ENCODE measurements around the gene PKMYT1.

Gene PKMYT1

GRCh38 chr16:2980227-2981176 lies at the start of gene PKMYT1:
Gene PKMYT1, minus strand, starts transcription at chr16:2980446. Its CDS starts 789 bp downstream, at chr16:2979657.
- TF ChIP-seq GATA2 (IDR thresholded peaks at IDR 0.05; ENCODE audit: low read depth, low read length) (no peak), GATA3 (IDR thresholded peaks at IDR 0.05; ENCODE audit: low read depth, low read length) (no peak)

- TF ChIP-seq GATA3 (IDR thresholded peaks at IDR 0.05; ENCODE audit: low read depth, low read length), result no peak
- no peak for TF ChIP-seq GATA2 (IDR thresholded peaks at IDR 0.05; ENCODE audit: low read depth, low read length)
Measured at GRCh38 chr16:3029491-3030221, 49.4 kb upstream of the PKMYT1 start.

- TF ChIP-seq GATA3 (IDR thresholded peaks at IDR 0.05; ENCODE audit: low read depth, low read length) (no peak), GATA2 (IDR thresholded peaks at IDR 0.05; ENCODE audit: low read depth, low read length) (no peak)
Measured at GRCh38 chr16:3028716-3029319, 48.6 kb upstream of the PKMYT1 start.

- TF ChIP-seq GATA3 (IDR thresholded peaks at IDR 0.05; ENCODE audit: low read depth, low read length), result no peak
- TF ChIP-seq GATA2 (IDR thresholded peaks at IDR 0.05; ENCODE audit: low read depth, low read length), result no peak
Measured at GRCh38 chr16:3027983-3028715, 47.9 kb upstream of the PKMYT1 start.

- TF ChIP-seq GATA2 (IDR thresholded peaks at IDR 0.05; ENCODE audit: low read depth, low read length), result no peak
- TF ChIP-seq GATA3 (IDR thresholded peaks at IDR 0.05; ENCODE audit: low read depth, low read length), result no peak
Measured at GRCh38 chr16:3027489-3027795, 47.2 kb upstream of the PKMYT1 start.

- TF ChIP-seq GATA3 (IDR thresholded peaks at IDR 0.05; ENCODE audit: low read depth, low read length) (no peak), GATA2 (IDR thresholded peaks at IDR 0.05; ENCODE audit: low read depth, low read length) (no peak)
Measured at GRCh38 chr16:3026609-3027488, 46.6 kb upstream of the PKMYT1 start.

- no peak for TF ChIP-seq GATA3 (IDR thresholded peaks at IDR 0.05; ENCODE audit: low read depth, low read length)
- TF ChIP-seq GATA2 (IDR thresholded peaks at IDR 0.05; ENCODE audit: low read depth, low read length), result no peak
Measured at GRCh38 chr16:3026003-3026378, 45.7 kb upstream of the PKMYT1 start.

- no peak for TF ChIP-seq GATA3 (IDR thresholded peaks at IDR 0.05; ENCODE audit: low read depth, low read length)
- no peak for TF ChIP-seq GATA2 (IDR thresholded peaks at IDR 0.05; ENCODE audit: low read depth, low read length)
Measured at GRCh38 chr16:3025032-3026002, 45.1 kb upstream of the PKMYT1 start.

- TF ChIP-seq GATA3 (IDR thresholded peaks at IDR 0.05; ENCODE audit: low read depth, low read length) (no peak), GATA2 (IDR thresholded peaks at IDR 0.05; ENCODE audit: low read depth, low read length) (no peak)
Measured at GRCh38 chr16:3023669-3024478, 43.6 kb upstream of the PKMYT1 start, which contains the start of the genes HCFC1R1 and THOC6. Gene HCFC1R1, minus strand, starts transcription at chr16:3023942. Its CDS starts 1 bp downstream, at chr16:3023941. Gene THOC6, plus strand, starts transcription at chr16:3024035. Its CDS starts 292 bp downstream, at chr16:3024327.

GRCh38 chr16:3023415-3023668 lies 43.1 kb upstream of the PKMYT1 start:
- TF ChIP-seq GATA2 (IDR thresholded peaks at IDR 0.05; ENCODE audit: low read depth, low read length), result no peak
- TF ChIP-seq GATA3 (IDR thresholded peaks at IDR 0.05; ENCODE audit: low read depth, low read length), result no peak

GRCh38 chr16:3022684-3023414 lies 42.6 kb upstream of the PKMYT1 start:
- no peak for TF ChIP-seq GATA3 (IDR thresholded peaks at IDR 0.05; ENCODE audit: low read depth, low read length)
- no peak for TF ChIP-seq GATA2 (IDR thresholded peaks at IDR 0.05; ENCODE audit: low read depth, low read length)
